A673 (cell line): ENCODE results near the gene RIPK3.

Experiments
- EZH2 ChIP-seq: fragments of 200-600 bp; sonication (generic); IDR thresholded peaks from 2 replicates; pipeline ENCODE4 v1.6.1; 2017; ENCODE audit warnings: borderline replicate concordance, low read depth, mild to moderate bottlenecking, mixed read lengths, antibody characterized with exemption, low read length; ENCODE audit not compliant: poor library complexity, severe bottlenecking
- TF ChIP-seq, protein P1 (sequence below): fragments of 300-800, 200-600 bp; sonication (generic); conservative IDR thresholded peaks from 2 replicates; pipeline ENCODE4 v1.5.1; 2017; ENCODE audit warnings: low read depth, mild to moderate bottlenecking, antibody characterized with exemption, low read length, moderate library complexity, mixed read lengths

DNA sequence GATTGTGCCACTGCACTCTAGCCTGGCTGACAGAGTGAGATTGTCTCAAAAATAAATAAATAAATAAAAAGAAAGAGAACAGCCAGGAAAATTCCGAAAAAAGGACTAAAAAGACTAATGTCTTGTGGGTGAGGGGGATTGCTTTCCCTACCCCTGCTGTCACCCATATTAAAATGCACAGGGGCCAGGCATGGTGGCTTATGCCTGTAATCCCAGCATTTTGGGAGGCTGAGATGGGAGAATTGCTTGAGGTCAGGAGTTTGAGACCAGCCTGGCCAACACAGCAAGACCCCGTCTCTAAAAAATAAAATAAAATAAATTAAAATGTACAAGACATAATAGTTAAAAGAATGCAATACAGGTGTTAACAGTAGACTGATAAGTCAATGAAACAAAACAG lies 46.3 kb downstream of the RIPK3 start:
- TF ChIP-seq, protein P1, sequence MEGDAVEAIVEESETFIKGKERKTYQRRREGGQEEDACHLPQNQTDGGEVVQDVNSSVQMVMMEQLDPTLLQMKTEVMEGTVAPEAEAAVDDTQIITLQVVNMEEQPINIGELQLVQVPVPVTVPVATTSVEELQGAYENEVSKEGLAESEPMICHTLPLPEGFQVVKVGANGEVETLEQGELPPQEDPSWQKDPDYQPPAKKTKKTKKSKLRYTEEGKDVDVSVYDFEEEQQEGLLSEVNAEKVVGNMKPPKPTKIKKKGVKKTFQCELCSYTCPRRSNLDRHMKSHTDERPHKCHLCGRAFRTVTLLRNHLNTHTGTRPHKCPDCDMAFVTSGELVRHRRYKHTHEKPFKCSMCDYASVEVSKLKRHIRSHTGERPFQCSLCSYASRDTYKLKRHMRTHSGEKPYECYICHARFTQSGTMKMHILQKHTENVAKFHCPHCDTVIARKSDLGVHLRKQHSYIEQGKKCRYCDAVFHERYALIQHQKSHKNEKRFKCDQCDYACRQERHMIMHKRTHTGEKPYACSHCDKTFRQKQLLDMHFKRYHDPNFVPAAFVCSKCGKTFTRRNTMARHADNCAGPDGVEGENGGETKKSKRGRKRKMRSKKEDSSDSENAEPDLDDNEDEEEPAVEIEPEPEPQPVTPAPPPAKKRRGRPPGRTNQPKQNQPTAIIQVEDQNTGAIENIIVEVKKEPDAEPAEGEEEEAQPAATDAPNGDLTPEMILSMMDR = no peak
- no peak for TF ChIP-seq EZH2
